Glutamatergic neuron (in vitro differentiated cells): ENCODE data around the gene C16orf78. TPM values are rescaled to one million over a fixed set of nuclear protein-coding genes. Genes with fewer than 3 reads are reported as not detected.

ENCODE experiments used
- DNase-seq: peaks from one replicate; pipeline ENCODE4 v3.0.0; 2022
- H3K27ac Mint-ChIP-seq: one replicate; pipeline ENCODE4 v1.8.0; 2020; ENCODE audit warnings: mild to moderate bottlenecking, mixed read lengths, inconsistent platforms; ENCODE audit not compliant: unreplicated experiment
- H3K27me3 Mint-ChIP-seq: one replicate; pipeline ENCODE4 v1.8.0; 2020; ENCODE audit warnings: mild to moderate bottlenecking, moderate library complexity, mixed read lengths, inconsistent platforms; ENCODE audit not compliant: unreplicated experiment
- H3K36me3 Mint-ChIP-seq: one replicate; pipeline ENCODE4 v1.8.0; 2020; ENCODE audit warnings: mild to moderate bottlenecking, mixed read lengths, inconsistent platforms; ENCODE audit not compliant: unreplicated experiment
- H3K4me1 Mint-ChIP-seq: one replicate; pipeline ENCODE4 v1.8.0; 2020; ENCODE audit warnings: mild to moderate bottlenecking, low read depth, mixed read lengths, inconsistent platforms; ENCODE audit not compliant: unreplicated experiment
- H3K4me3 Mint-ChIP-seq: one replicate; pipeline ENCODE4 v1.8.0; 2020; ENCODE audit warnings: mild to moderate bottlenecking, mixed read lengths, inconsistent platforms; ENCODE audit not compliant: unreplicated experiment
- H3K9me3 Mint-ChIP-seq: one replicate; pipeline ENCODE4 v1.8.0; 2020; ENCODE audit warnings: mild to moderate bottlenecking, moderate library complexity, mixed read lengths, inconsistent platforms; ENCODE audit not compliant: unreplicated experiment
- CTCF ChIP-seq: fragments of 200-600 bp; sonication (generic); IDR thresholded peaks from one replicate; pipeline ENCODE4 v1.5.0; 2021; ENCODE audit not compliant: partially characterized antibody, unreplicated experiment
- total RNA-seq: library from RNA; stranded (reverse); fragmentation: NEBNext Ultra II Directional; extraction: Animal tissue kit (Norgen Biotek cat#: 25700); gene quantifications from one replicate; pipeline ENCODE4 v1.2.1, GENCODE V29; 2021; ENCODE audit not compliant: unreplicated experiment

The C16orf78 gene
- total RNA-seq, 1 donor from 2014 or later = not detected

GRCh38 chr16:49395021-49395420 lies 21.4 kb downstream of the C16orf78 start:
- Mint-ChIP-seq H3K9me3 (peaks cover 2% of the 10 kb centered on the region), H3K27ac (no peak overlapping the region), H3K4me3 (no peak overlapping the region), H3K36me3 (no peaks in the 10 kb centered on the region), H3K27me3 (no peaks in the 10 kb centered on the region), H3K4me1 (no peaks in the 10 kb centered on the region)
- TF ChIP-seq CTCF = no peak
- no peak for DNase-seq

GRCh38 chr16:49396206-49396720 lies 22.7 kb downstream of the C16orf78 start:
- Mint-ChIP-seq H3K27me3 (no peaks in the 10 kb centered on the region), H3K27ac (no peak overlapping the region), H3K9me3 (peaks cover 2% of the 10 kb centered on the region), H3K36me3 (no peaks in the 10 kb centered on the region), H3K4me1 (no peaks in the 10 kb centered on the region), H3K4me3 (no peak overlapping the region)
- no peak for DNase-seq
- TF ChIP-seq CTCF = no peak

- H3K9me3 Mint-ChIP-seq = peaks cover 6% of the 10 kb centered on the region
- no peak for DNase-seq
- no peak for TF ChIP-seq CTCF
- peaks cover 7% of the 10 kb centered on the region for H3K27me3 Mint-ChIP-seq
- peaks cover 16% of the 10 kb centered on the region for H3K36me3 Mint-ChIP-seq
- no peak overlapping the region for H3K4me3 Mint-ChIP-seq
- H3K4me1 Mint-ChIP-seq = no peaks in the 10 kb centered on the region
- no peak overlapping the region for H3K27ac Mint-ChIP-seq
These were observed 25.2 kb downstream of the C16orf78 start for GRCh38 chr16:49398761-49399160.

- no peaks in the 10 kb centered on the region for H3K4me1 Mint-ChIP-seq
- no peak overlapping the region for H3K27ac Mint-ChIP-seq
- H3K4me3 Mint-ChIP-seq = no peak overlapping the region
- no peak for TF ChIP-seq CTCF
- no peak for DNase-seq
- peaks cover 19% of the 10 kb centered on the region for H3K36me3 Mint-ChIP-seq
- peaks cover 6% of the 10 kb centered on the region for H3K9me3 Mint-ChIP-seq
- peaks cover 8% of the 10 kb centered on the region for H3K27me3 Mint-ChIP-seq
These were observed 26.2 kb downstream of the C16orf78 start for GRCh38 chr16:49399594-49400364.

GRCh38 chr16:49400611-49401010 lies 27.0 kb downstream of the C16orf78 start:
- Mint-ChIP-seq H3K4me1 (no peaks in the 10 kb centered on the region), H3K27ac (no peak overlapping the region), H3K9me3 (peaks cover 6% of the 10 kb centered on the region), H3K36me3 (peaks cover 19% of the 10 kb centered on the region), H3K4me3 (no peak overlapping the region), H3K27me3 (peaks cover 8% of the 10 kb centered on the region)
- TF ChIP-seq CTCF = no peak
- no peak for DNase-seq
